GM19193 (cell line): ENCODE measurements around the gene DBN1.

Source experiments
- POLR2A ChIP-seq: IDR thresholded peaks from 4 replicates; pipeline ENCODE4 v1.6.1; 2011; ENCODE audit not compliant: insufficient read depth, insufficient read length; ENCODE audit errors: extremely low read depth

DBN1 gene

GRCh38 chr5:177448244-177448950 lies 25.0 kb downstream of the DBN1 start:
- no peak for TF ChIP-seq POLR2A

GRCh38 chr5:177447611-177448243 lies 25.7 kb downstream of the DBN1 start:
- TF ChIP-seq POLR2A: no peak

- peak; percentile 1 for TF ChIP-seq POLR2A
Observed at GRCh38 chr5:177447066-177447610, 26.3 kb downstream of the DBN1 start.

- TF ChIP-seq POLR2A: peak; percentile 81
Observed at GRCh38 chr5:177446200-177447065, 27.0 kb downstream of the DBN1 start, which contains the start of gene PRR7. Gene PRR7 (plus strand): TSS chr5:177446814. CDS start chr5:177455068, 8,254 bp downstream.

- TF ChIP-seq POLR2A: no peak
Observed at GRCh38 chr5:177445917-177446199, 27.6 kb downstream of the DBN1 start.

GRCh38 chr5:177445052-177445916 lies 28.1 kb downstream of the DBN1 start:
- TF ChIP-seq POLR2A: peak; percentile 43

- TF ChIP-seq POLR2A: no peak
Observed at GRCh38 chr5:177444106-177445051, 29.1 kb downstream of the DBN1 start.

- TF ChIP-seq POLR2A: peak; percentile 27
Observed at GRCh38 chr5:177443144-177443983, 30.1 kb downstream of the DBN1 start.

- no peak for TF ChIP-seq POLR2A
Observed at GRCh38 chr5:177442066-177442826, 31.2 kb downstream of the DBN1 start.

- TF ChIP-seq POLR2A: no peak
Observed at GRCh38 chr5:177440990-177441780, 32.2 kb downstream of the DBN1 start.
